GM06990 (cell line): ENCODE results near the gene CDK18.

ENCODE experiments used
- DNase-seq: peaks from one replicate; pipeline ENCODE4 v3.0.0-alpha.2; 2011; ENCODE audit not compliant: insufficient read length; ENCODE audit errors: extremely low read depth
- H3K27me3 ChIP-seq: replicated peaks from 2 replicates; pipeline ENCODE4 v1.6.0; 2011; ENCODE audit warnings: low read length; ENCODE audit not compliant: control insufficient read depth, insufficient read depth
- H3K36me3 ChIP-seq: 2 replicates; pipeline ENCODE4 v1.5.1; 2011; ENCODE audit warnings: low read length; ENCODE audit not compliant: control insufficient read depth, insufficient read depth
- H3K4me3 ChIP-seq: replicated peaks from 2 replicates; pipeline ENCODE4 v1.5.1; 2011; ENCODE audit warnings: low read depth, mild to moderate bottlenecking, control low read depth, low read length
- TF ChIP-seq, protein P1 (sequence below): IDR thresholded peaks from 2 replicates; pipeline ENCODE4 v1.5.1; 2011; ENCODE audit warnings: low read length, control low read depth, mild to moderate bottlenecking, inconsistent platforms; ENCODE audit not compliant: insufficient read depth, poor library complexity, severe bottlenecking

Gene CDK18

DNA sequence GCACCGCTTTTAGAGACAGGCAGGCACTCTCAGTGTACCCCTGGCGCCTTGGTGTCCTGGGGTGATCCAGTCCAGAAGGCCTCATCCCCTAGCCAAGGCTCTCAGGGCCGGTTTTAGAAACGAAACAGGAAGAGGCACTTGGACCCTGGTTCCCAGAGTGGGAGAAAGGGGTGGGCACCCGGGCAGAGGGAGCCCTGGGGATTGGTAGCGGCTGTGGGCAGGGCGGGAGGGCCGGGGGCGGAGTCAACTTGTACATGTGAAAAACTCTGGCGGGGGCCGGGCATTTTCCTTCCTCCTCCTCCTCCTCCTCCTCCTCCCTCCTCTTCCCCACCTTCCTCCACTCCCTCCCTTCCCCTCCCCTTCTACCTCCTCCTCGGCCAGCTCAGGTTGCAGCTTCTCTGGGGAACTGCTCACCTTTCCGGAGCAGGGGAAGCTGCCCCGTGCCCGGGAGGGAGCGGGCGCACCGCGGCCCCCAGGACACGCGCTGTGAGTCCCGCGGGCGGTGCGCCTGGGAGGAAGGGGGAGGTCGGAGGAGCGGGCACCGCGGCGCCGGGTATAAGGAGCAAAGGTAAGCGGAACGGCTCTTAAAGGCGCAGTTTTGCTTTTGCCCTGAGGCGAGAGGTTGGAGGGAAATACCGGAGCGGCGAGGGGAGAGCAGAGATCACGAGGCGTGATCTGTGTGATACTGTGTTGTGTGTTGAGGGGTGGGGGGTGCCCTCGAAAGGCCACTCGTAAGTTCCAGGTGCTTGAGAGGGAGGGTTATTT is at the start of gene CDK18:
CDK18 (plus strand) TSS at position 359 of the 765 bp plus-strand sequence. CDS start 18,499 bp downstream, outside the sequence.
- H3K4me3 ChIP-seq: peak within 1 kb of the TSS; percentile 52
- no peaks in the 10 kb centered on the region; the same call in none of the 2 replicates for H3K27me3 ChIP-seq
- H3K36me3 ChIP-seq: no peaks in the 10 kb centered on the region
- TF ChIP-seq, protein P1, sequence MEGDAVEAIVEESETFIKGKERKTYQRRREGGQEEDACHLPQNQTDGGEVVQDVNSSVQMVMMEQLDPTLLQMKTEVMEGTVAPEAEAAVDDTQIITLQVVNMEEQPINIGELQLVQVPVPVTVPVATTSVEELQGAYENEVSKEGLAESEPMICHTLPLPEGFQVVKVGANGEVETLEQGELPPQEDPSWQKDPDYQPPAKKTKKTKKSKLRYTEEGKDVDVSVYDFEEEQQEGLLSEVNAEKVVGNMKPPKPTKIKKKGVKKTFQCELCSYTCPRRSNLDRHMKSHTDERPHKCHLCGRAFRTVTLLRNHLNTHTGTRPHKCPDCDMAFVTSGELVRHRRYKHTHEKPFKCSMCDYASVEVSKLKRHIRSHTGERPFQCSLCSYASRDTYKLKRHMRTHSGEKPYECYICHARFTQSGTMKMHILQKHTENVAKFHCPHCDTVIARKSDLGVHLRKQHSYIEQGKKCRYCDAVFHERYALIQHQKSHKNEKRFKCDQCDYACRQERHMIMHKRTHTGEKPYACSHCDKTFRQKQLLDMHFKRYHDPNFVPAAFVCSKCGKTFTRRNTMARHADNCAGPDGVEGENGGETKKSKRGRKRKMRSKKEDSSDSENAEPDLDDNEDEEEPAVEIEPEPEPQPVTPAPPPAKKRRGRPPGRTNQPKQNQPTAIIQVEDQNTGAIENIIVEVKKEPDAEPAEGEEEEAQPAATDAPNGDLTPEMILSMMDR: no peak
- DNase-seq: no peak

DNA sequence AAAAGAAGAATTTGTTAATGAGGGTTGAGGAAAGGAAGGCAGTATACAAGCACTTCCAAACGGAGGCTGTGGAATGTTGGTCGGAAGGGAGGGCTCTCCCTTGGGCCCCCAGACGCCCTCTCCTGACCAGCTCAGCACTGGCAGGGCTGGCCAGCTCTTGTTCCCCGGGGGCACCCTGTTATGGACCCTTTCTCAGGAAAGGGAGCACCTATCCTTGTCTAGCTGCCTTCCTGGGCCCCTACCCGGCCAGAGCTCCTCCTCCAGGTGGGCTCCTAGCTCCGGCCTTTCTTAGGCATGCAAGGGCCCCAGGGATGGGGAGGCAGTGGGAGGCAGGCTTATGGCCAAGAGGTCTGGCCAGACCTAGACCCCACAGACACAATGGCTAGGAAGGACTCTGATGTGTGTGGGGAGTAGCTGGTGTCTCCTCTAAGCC is 49.5 kb upstream of the CDK18 start:
- no peaks in the 10 kb centered on the region for H3K36me3 ChIP-seq
- TF ChIP-seq, protein P1: no peak
- no peak for DNase-seq
- H3K27me3 ChIP-seq: peaks cover 8% of the 10 kb centered on the region
- no peak overlapping the region for H3K4me3 ChIP-seq

DNA sequence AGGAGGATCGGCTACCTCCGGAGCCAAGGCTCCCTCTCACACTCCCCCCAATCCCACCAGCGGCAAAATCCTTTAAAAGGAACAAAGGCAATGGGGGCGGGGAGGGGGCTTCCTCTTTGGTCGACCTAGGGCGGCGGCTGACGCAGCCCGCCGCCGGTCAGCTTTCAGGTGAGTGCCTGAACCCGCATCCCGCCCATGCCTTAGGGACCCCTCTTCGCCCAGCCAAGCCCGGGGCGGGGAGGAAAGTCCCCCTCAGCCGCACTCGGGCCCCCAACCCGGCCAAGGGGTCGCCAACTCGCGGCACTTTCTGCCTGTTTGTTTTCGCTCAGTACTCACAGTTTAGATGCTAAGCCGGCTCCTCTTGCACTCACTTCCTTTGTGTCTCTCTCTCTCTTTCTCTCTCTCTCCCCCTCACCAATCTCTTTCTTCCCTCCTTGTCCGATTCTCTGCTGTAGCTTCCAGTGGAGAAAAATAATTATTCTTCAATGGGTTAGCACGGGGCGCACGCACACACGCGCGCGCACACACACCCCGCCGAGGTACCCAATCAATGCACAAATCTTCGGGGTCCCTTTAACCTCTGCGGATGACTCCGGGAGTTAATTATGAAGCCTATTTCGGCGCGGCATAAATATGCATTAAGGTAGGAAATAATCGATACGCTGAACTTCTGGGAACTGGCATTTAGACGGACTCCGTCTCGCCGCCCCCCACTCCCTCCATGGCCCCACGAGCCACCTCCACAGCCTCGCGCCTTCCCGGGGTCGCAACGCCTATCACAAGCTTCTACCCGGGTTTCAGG is 48.7 kb upstream of the CDK18 start, which contains the start of gene BLACAT1:
BLACAT1 (minus strand) TSS at position 465 of the 802 bp plus-strand sequence.
- Histone ChIP-seq H3K27me3 (peaks cover 8% of the 10 kb centered on the region), H3K36me3 (no peaks in the 10 kb centered on the region), H3K4me3 (no peak within 1 kb of the TSS)
- DNase-seq: no peak
- TF ChIP-seq, protein P1: no peak

DNA sequence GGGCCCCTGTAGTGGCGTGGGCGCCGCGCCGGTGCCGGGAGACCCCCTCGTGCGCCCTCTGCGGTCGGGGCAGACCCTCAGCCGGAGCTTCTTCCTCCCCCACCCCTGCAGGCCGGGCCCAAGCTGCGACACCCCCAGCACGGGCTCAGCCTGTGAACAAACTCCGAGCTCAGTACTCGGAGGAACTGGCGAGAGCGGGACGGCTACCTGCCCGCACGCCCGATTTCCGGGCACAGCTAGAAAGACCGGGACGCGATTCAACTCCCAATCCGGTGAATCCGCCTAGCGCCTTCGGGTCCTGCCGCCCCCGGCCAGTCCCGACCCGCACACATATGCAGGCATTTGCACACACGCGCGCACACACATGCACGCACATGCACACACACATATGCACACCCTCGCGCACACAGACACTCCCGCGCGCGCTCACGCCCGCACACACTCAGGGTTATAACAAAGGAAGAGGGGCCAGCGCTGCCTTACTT is 48.0 kb upstream of the CDK18 start:
- TF ChIP-seq, protein P1: no peak
- Histone ChIP-seq H3K27me3 (peaks cover 8% of the 10 kb centered on the region), H3K36me3 (no peaks in the 10 kb centered on the region), H3K4me3 (no peak overlapping the region)
- DNase-seq: no peak

DNA sequence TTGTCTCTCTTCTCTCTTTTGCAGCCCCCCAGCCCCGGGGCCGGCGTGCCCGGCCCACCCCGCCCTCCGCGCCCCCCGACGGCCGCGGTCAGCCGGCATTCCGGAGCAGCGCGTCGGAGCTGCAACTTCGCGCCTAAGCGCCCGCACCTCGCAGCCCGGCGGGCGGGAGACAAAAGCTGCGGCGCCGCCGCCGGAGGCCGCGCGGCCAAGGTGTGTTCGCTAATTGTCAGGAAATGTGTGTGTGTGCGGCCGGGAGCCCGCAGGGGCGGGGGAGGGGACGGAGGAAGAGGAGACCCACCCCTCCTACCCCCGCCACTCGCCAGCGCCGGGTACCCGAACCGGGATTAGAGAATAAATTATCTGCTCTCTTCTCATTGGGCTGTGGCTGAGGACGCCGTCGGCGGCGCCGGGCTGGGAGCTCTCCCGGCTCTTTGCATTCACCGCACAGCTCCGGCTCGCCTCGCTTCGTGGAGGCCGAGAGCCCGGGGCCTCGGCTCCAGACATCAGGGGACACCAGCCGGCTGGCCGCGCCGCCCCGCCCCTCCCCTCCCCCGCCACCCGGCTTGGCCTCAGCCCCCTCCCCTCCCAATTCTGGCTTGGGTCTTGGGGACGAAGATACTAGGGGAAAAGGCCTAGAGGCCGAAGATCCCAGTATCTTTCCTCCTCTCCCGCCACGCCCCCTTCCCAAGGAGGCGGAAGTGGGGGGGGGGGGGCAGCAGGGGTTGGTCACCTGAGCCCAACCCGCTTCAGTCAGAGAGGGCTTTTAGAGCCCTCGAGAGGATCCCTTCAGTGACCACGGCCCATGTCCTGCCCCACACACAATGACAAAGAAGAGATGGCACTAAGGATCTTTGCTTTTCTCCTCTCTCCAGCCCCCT is 47.4 kb upstream of the CDK18 start:
- no peak for DNase-seq
- TF ChIP-seq, protein P1: no peak
- Histone ChIP-seq H3K4me3 (no peak overlapping the region), H3K27me3 (peaks cover 8% of the 10 kb centered on the region), H3K36me3 (no peaks in the 10 kb centered on the region)
